ENCODE results near the gene HECTD4.

Gene HECTD4

GRCh38 chr12:112153181-112153892 lies 228.9 kb downstream of the HECTD4 start:
- DNase-seq = no peak
- H3K4me1 Mint-ChIP-seq = peaks cover 21% of the 10 kb centered on the region
- H3K27me3 Mint-ChIP-seq (ENCODE audit: low read depth, poor library complexity) = peaks cover 2% of the 10 kb centered on the region
- H3K27ac Mint-ChIP-seq = peak overlapping the region; percentile 97
- no peak for TF ChIP-seq CTCF (IDR thresholded peaks at IDR 0.05)
- H3K36me3 Mint-ChIP-seq (ENCODE audit: low read depth) = peaks cover 93% of the 10 kb centered on the region
- no peak overlapping the region for H3K4me3 Mint-ChIP-seq
- peaks cover 44% of the 10 kb centered on the region for H3K9me3 Mint-ChIP-seq

- H3K27me3 Mint-ChIP-seq (ENCODE audit: low read depth, poor library complexity) = peaks cover 2% of the 10 kb centered on the region
- H3K27ac Mint-ChIP-seq = peak overlapping the region; percentile 97
- DNase-seq = no peak
- no peak for TF ChIP-seq CTCF (IDR thresholded peaks at IDR 0.05)
- H3K36me3 Mint-ChIP-seq (ENCODE audit: low read depth) = peaks cover 85% of the 10 kb centered on the region
- H3K4me1 Mint-ChIP-seq = peaks cover 21% of the 10 kb centered on the region
- H3K9me3 Mint-ChIP-seq = peaks cover 31% of the 10 kb centered on the region
- no peak overlapping the region for H3K4me3 Mint-ChIP-seq
Observed at GRCh38 chr12:112151766-112152541, 230.3 kb downstream of the HECTD4 start.

DNA sequence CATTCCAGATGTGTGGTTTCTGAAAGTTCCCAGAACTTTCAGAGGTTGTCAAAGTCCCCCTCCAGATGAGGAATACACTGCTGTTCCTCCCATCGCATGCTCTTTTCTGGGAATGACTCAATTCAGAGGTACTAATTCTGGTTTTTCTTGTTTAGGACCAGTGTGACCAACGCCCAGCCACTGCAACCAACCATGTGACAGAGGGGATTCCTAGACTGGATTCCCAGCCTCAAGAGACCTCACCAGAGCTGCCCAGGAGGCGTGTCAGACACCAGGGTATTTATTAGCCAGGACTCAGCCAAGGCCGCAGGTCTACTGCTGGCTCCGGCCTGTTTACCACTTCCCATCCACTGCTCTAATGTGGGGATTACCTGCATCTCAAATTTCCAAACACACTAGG lies 232.6 kb downstream of the HECTD4 start:
- peaks cover 9% of the 10 kb centered on the region for H3K9me3 Mint-ChIP-seq
- H3K27me3 Mint-ChIP-seq (ENCODE audit: low read depth, poor library complexity) = no peaks in the 10 kb centered on the region
- H3K27ac Mint-ChIP-seq = peak overlapping the region; percentile 38
- H3K36me3 Mint-ChIP-seq (ENCODE audit: low read depth) = peaks cover 81% of the 10 kb centered on the region
- H3K4me1 Mint-ChIP-seq = peaks cover 21% of the 10 kb centered on the region
- DNase-seq = no peak
- no peak for TF ChIP-seq CTCF (IDR thresholded peaks at IDR 0.05)
- H3K4me3 Mint-ChIP-seq = no peak overlapping the region

GRCh38 chr12:112148031-112148513 lies 234.2 kb downstream of the HECTD4 start:
- Mint-ChIP-seq H3K36me3 (ENCODE audit: low read depth) (peaks cover 73% of the 10 kb centered on the region), H3K27ac (no peak overlapping the region), H3K27me3 (ENCODE audit: low read depth, poor library complexity) (no peaks in the 10 kb centered on the region), H3K4me3 (no peak overlapping the region), H3K4me1 (peaks cover 9% of the 10 kb centered on the region), H3K9me3 (no peaks in the 10 kb centered on the region)
- TF ChIP-seq CTCF (IDR thresholded peaks at IDR 0.05) = no peak
- DNase-seq = no peak

DNA sequence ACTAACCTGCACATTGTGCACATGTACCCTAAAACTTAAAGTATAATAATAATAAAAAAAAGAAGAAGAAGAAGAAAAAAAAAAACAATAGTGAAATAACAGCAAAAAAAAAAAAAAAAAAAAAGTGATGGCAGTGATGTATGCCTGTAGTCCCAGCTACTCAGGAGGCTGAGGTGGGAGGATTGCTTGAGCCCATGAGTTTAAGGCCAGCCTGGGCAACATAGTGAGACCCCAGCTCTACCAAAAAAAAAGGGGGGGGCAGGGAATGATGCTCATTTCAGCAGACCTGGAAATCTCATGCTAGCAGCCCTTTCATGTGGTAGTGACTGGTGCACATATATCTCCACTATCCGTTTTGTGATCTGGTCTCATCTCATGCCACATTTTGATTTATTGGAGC lies 236.1 kb downstream of the HECTD4 start:
- H3K36me3 Mint-ChIP-seq (ENCODE audit: low read depth) = peaks cover 66% of the 10 kb centered on the region
- no peak for DNase-seq
- no peak overlapping the region for H3K27ac Mint-ChIP-seq
- H3K4me1 Mint-ChIP-seq = no peaks in the 10 kb centered on the region
- no peaks in the 10 kb centered on the region for H3K27me3 Mint-ChIP-seq (ENCODE audit: low read depth, poor library complexity)
- H3K4me3 Mint-ChIP-seq = no peak overlapping the region
- no peak for TF ChIP-seq CTCF (IDR thresholded peaks at IDR 0.05)
- no peaks in the 10 kb centered on the region for H3K9me3 Mint-ChIP-seq
